Umbilical cord (tissue), 2 donors: ENCODE measurements around the gene BRD4. TPM values are rescaled to one million over a fixed set of nuclear protein-coding genes. Genes with fewer than 3 reads are reported as not detected.

ENCODE experiments used
- DNase-seq: peaks from one replicate; pipeline ENCODE4 v3.0.0-alpha.2; 2015; ENCODE audit warnings: low spot score
- total RNA-seq: library from RNA; depleted of rRNA; stranded (reverse); fragments of >200 nt; gene quantifications from one replicate; pipeline ENCODE4 v1.2.3, GENCODE V29; 2014; ENCODE audit warnings: low replicate concordance; ENCODE audit not compliant: insufficient read depth

The BRD4 gene
- total RNA-seq, 1 donor from 2014 or later, result 8.2 TPM

GRCh38 chr19:15194938-15195337 lies 137.4 kb downstream of the BRD4 start:
- no peak for DNase-seq

GRCh38 chr19:15191982-15192381 lies 140.4 kb downstream of the BRD4 start:
- no peak for DNase-seq

GRCh38 chr19:15191514-15191913 lies 140.8 kb downstream of the BRD4 start:
- no peak for DNase-seq

- no peak for DNase-seq
Observed at GRCh38 chr19:15188851-15189250, 143.5 kb downstream of the BRD4 start.

GRCh38 chr19:15187026-15188007 lies 145.0 kb downstream of the BRD4 start:
- no peak for DNase-seq

Other genes starting within 250 kb of the BRD4 start
- 22.9 TPM for gene SYDE1, start 225.1 kb downstream of the BRD4 start, total RNA-seq
- gene NOTCH3, start 131.5 kb downstream of the BRD4 start, total RNA-seq, result 58.0 TPM
- gene EPHX3, start 100.1 kb downstream of the BRD4 start, total RNA-seq, result not detected
- gene AKAP8, start 47.2 kb upstream of the BRD4 start, total RNA-seq, result 23.8 TPM
- 28.4 TPM for gene AKAP8L, start 86.4 kb upstream of the BRD4 start, total RNA-seq
- 6.0 TPM for gene WIZ, start 117.4 kb upstream of the BRD4 start, total RNA-seq
- 1.4 TPM for gene RASAL3, start 132.0 kb upstream of the BRD4 start, total RNA-seq
- gene PGLYRP2, start 147.0 kb upstream of the BRD4 start, total RNA-seq, result not detected
- gene CYP4F22, start 176.0 kb upstream of the BRD4 start, total RNA-seq, result not detected